GM19240 (cell line): Measurements from ENCODE around the gene FBLN1.

Experiments used
- DNase-seq: peaks from one replicate; pipeline ENCODE4 v3.0.0; 2011; ENCODE audit warnings: low spot score; ENCODE audit not compliant: insufficient read length

Gene FBLN1

GRCh38 chr22:45632791-45633515, 130.3 kb downstream of the FBLN1 start:
- DNase-seq = no peak

GRCh38 chr22:45636683-45637082, 134.0 kb downstream of the FBLN1 start:
- DNase-seq = no peak

- DNase-seq = no peak
Observed at GRCh38 chr22:45638197-45638596, 135.5 kb downstream of the FBLN1 start.

- no peak for DNase-seq
Observed at GRCh38 chr22:45638834-45639746, 136.4 kb downstream of the FBLN1 start.

- no peak for DNase-seq
Observed at GRCh38 chr22:45639747-45640102, 137.0 kb downstream of the FBLN1 start.

GRCh38 chr22:45640291-45640940, 137.7 kb downstream of the FBLN1 start:
- no peak for DNase-seq

- DNase-seq = no peak
Observed at GRCh38 chr22:45640941-45641621, 138.4 kb downstream of the FBLN1 start.

GRCh38 chr22:45642986-45643385, 140.3 kb downstream of the FBLN1 start:
- DNase-seq = no peak

GRCh38 chr22:45644714-45645113, 142.0 kb downstream of the FBLN1 start:
- no peak for DNase-seq

GRCh38 chr22:45645150-45645525, 142.5 kb downstream of the FBLN1 start:
- no peak for DNase-seq

- DNase-seq = peak; percentile 58
Observed at GRCh38 chr22:45645526-45646414, 143.1 kb downstream of the FBLN1 start.

- DNase-seq = no peak
Observed at GRCh38 chr22:45647532-45648225, 145.0 kb downstream of the FBLN1 start.

- no peak for DNase-seq
Observed at GRCh38 chr22:45648301-45649117, 145.8 kb downstream of the FBLN1 start.

- DNase-seq = no peak
Observed at GRCh38 chr22:45649809-45650208, 147.1 kb downstream of the FBLN1 start.

GRCh38 chr22:45650721-45651120, 148.0 kb downstream of the FBLN1 start:
- DNase-seq = no peak
